DND-41 (cell line): ENCODE data around the gene ETFA.

Source experiments
- ATAC-seq: fragments of 200-7000 bp; cut with Tn5 transposase; 3 replicates; pipeline ENCODE4 v1.9.1; 2021; ENCODE audit warnings: low read depth; ENCODE audit not compliant: insufficient read depth
- DNase-seq: peaks from one replicate; pipeline ENCODE4 v3.0.0-alpha.2; 2020
- H2AFZ ChIP-seq: 2 replicates; pipeline ENCODE4 v1.6.0; 2012; ENCODE audit warnings: low read depth, low read length
- H3K27ac ChIP-seq: 2 replicates; pipeline ENCODE4 v1.5.1; 2012; ENCODE audit warnings: low read length, inconsistent platforms
- H3K27me3 ChIP-seq: fragments of 200-600 bp; sonication (generic); 2 replicates; pipeline ENCODE4 v1.6.0; 2012; ENCODE audit warnings: low read length, mild to moderate bottlenecking, inconsistent platforms; ENCODE audit not compliant: insufficient read depth, poor library complexity
- H3K36me3 ChIP-seq: 2 replicates; pipeline ENCODE4 v1.5.1; 2012; ENCODE audit warnings: low read length, inconsistent platforms; ENCODE audit not compliant: insufficient read depth
- H3K4me1 ChIP-seq: 2 replicates; pipeline ENCODE4 v1.5.1; 2012; ENCODE audit warnings: mild to moderate bottlenecking, low read length; ENCODE audit not compliant: insufficient read depth
- H3K4me2 ChIP-seq: 2 replicates; pipeline ENCODE4 v1.6.0; 2012; ENCODE audit warnings: mild to moderate bottlenecking, moderate library complexity, low read length, inconsistent platforms; ENCODE audit not compliant: insufficient read depth
- H3K4me3 ChIP-seq, 2 experiments: fragments of 200-600 bp in 1 of 2; shearing (Covaris generic) in 1 of 2; 2 replicates each; pipeline ENCODE4 v1.5.1; 2012 to 2016; ENCODE audit warnings: inconsistent platforms in 2 of 2, low read length in 2 of 2, mild to moderate bottlenecking in 2 of 2, low read depth in 1 of 2, moderate library complexity in 1 of 2
- H3K79me2 ChIP-seq: 2 replicates; pipeline ENCODE4 v1.6.0; 2012; ENCODE audit warnings: low read length, inconsistent platforms; ENCODE audit not compliant: insufficient read depth
- H3K9ac ChIP-seq: 2 replicates; pipeline ENCODE4 v1.6.0; 2012; ENCODE audit warnings: low read depth, mild to moderate bottlenecking, inconsistent platforms, low read length, moderate library complexity
- H3K9me3 ChIP-seq: 2 replicates; pipeline ENCODE4 v1.5.1; 2012; ENCODE audit warnings: low read length, moderate library complexity, mild to moderate bottlenecking, inconsistent platforms; ENCODE audit not compliant: insufficient read depth, severe bottlenecking
- H4K20me1 ChIP-seq: 2 replicates; pipeline ENCODE4 v1.6.0; 2012; ENCODE audit warnings: low read length; ENCODE audit not compliant: insufficient read depth
- EZH2 ChIP-seq: IDR thresholded peaks from 3 replicates; pipeline ENCODE4 v1.6.1; 2012; ENCODE audit warnings: borderline replicate concordance, low read depth, mild to moderate bottlenecking, moderate library complexity, low read length, inconsistent platforms; ENCODE audit not compliant: severe bottlenecking
- TF ChIP-seq, protein P1 (sequence below): IDR thresholded peaks from 2 replicates; pipeline ENCODE4 v1.5.1; 2012; ENCODE audit warnings: borderline replicate concordance, low read length, moderate library complexity, mild to moderate bottlenecking; ENCODE audit not compliant: poor library complexity, severe bottlenecking; ENCODE audit errors: extremely low read depth

The ETFA gene

DNA sequence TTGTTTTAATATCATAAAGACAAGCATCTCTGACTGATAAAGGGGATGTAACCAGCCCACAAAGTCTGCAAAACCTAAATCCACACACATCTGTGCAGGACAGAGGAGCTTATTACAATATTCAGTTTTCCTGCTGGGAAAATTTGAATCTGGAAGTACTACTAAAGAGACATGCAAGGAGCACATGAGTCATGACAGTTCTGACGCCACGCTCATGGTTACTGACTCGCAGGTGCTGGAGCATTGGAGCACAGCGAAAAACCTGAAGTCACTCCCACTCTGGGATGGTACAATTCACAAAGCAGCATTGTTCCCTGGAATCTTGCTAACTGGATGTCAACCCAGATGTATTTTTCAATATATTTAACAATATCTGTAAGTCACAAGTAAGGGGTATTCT is 17.7 kb upstream of the ETFA start:
- Histone ChIP-seq H3K27ac (no peak overlapping the region), H3K4me1 (no peaks in the 10 kb centered on the region), H3K9ac (no peak overlapping the region), H3K4me3 (no peak overlapping the region), H3K9me3 (no peaks in the 10 kb centered on the region), H3K36me3 (no peaks in the 10 kb centered on the region), H4K20me1 (no peaks in the 10 kb centered on the region), H3K4me2 (no peak overlapping the region), H2AFZ (no peak overlapping the region), H3K79me2 (no peaks in the 10 kb centered on the region), H3K27me3 (peaks cover 3% of the 10 kb centered on the region)
- DNase-seq: no peak
- no peak for TF ChIP-seq EZH2
- TF ChIP-seq, protein P1, sequence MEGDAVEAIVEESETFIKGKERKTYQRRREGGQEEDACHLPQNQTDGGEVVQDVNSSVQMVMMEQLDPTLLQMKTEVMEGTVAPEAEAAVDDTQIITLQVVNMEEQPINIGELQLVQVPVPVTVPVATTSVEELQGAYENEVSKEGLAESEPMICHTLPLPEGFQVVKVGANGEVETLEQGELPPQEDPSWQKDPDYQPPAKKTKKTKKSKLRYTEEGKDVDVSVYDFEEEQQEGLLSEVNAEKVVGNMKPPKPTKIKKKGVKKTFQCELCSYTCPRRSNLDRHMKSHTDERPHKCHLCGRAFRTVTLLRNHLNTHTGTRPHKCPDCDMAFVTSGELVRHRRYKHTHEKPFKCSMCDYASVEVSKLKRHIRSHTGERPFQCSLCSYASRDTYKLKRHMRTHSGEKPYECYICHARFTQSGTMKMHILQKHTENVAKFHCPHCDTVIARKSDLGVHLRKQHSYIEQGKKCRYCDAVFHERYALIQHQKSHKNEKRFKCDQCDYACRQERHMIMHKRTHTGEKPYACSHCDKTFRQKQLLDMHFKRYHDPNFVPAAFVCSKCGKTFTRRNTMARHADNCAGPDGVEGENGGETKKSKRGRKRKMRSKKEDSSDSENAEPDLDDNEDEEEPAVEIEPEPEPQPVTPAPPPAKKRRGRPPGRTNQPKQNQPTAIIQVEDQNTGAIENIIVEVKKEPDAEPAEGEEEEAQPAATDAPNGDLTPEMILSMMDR: no peak
- no peak for ATAC-seq

DNA sequence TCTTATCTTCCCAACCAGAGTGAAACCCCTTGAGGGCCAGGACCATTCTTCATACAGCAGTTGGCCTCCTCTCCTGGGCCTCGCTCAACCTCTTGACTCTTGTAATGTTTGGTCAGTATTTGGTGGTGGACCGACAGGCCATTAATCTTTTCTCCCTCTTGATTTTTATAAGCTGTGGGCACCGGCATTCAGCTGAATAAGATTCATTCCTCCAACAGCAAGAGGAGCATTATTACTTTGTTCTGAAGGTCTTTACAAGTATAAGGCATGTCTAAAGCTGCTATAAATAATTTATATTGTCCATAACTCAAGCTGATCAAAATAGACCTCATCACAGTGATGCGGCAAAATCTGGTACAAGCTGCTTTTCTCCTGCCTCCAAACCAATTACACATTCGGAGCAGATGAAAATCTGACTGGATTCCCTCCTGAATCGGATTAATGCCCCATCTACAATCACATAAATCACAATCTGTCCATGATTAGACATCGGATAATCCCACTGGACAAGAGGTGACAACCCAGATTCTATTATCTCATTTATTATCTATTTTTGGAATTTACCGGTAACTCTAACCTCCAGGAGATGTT is 16.9 kb upstream of the ETFA start:
- ATAC-seq: no peak
- no peak for DNase-seq
- H3K79me2 ChIP-seq: no peaks in the 10 kb centered on the region
- H2AFZ ChIP-seq: no peak overlapping the region
- TF ChIP-seq, protein P1: no peak
- no peak for TF ChIP-seq EZH2
- H3K27ac ChIP-seq: no peak overlapping the region
- no peaks in the 10 kb centered on the region for H4K20me1 ChIP-seq
- no peaks in the 10 kb centered on the region for H3K36me3 ChIP-seq
- no peaks in the 10 kb centered on the region for H3K4me1 ChIP-seq
- no peak overlapping the region for H3K9ac ChIP-seq
- H3K27me3 ChIP-seq: peaks cover 3% of the 10 kb centered on the region
- no peaks in the 10 kb centered on the region for H3K9me3 ChIP-seq
- no peak overlapping the region for H3K4me2 ChIP-seq
- no peak overlapping the region for H3K4me3 ChIP-seq

DNA sequence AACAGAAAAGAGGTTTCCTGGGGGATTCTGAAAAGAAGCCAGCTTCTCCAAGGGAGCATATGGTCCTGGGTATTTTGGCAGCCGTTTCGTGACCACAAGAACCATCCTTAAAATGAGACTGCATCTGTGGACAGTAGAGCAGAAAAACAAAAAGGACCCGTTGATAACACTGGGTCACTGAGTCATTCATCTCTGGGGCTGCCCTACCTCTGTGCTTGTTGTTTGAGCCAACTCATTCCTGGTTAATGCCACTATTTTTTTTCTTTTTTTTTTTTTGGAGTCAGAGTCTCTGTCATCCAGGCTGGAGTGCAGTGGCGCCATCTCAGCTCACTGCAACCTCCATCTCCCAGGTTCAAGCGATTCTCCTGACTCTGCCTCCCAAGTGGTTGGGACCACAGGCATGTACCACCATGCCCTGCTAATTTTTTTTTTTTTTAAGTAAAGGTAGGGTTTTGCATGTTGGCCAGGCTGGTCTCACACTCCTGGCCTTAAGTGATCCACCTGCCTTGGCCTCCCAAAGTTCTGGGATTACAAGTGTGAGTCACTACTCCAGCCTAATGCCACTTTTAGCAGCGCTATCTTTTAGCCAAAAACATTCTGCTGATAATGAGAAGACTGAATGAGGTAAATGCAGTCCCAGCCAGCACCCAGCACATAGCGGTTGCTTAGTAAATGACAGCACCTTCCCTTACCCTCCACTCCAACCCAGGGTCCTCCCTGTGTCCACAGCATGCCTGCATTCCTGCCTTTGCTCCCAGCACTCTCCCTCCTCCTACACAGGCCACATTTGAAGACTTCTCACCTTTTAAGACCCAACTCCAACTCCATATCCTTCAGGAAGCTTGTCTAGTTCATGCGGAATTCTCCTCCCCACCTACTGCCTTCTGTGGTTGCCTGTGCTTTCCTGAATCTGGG is 16.2 kb upstream of the ETFA start:
- H3K4me3 ChIP-seq: no peak overlapping the region
- ATAC-seq: no peak
- H3K36me3 ChIP-seq: no peaks in the 10 kb centered on the region

More for the DNA sequence above, 16.2 kb upstream of the ETFA start:
- DNase-seq: no peak
- H3K9me3 ChIP-seq: no peaks in the 10 kb centered on the region
- no peak overlapping the region for H3K9ac ChIP-seq
- no peak for TF ChIP-seq EZH2
- TF ChIP-seq, protein P1: no peak
- no peaks in the 10 kb centered on the region for H3K79me2 ChIP-seq
- H2AFZ ChIP-seq: no peak overlapping the region
- no peaks in the 10 kb centered on the region for H4K20me1 ChIP-seq
- H3K4me1 ChIP-seq: no peaks in the 10 kb centered on the region
- H3K27me3 ChIP-seq: peaks cover 3% of the 10 kb centered on the region
- H3K4me2 ChIP-seq: no peak overlapping the region
- no peak overlapping the region for H3K27ac ChIP-seq
